GM21619 (cell line): ENCODE measurements around the gene TFEB.

Experiments used
- ATAC-seq: cut with Tn5 transposase; IDR thresholded peaks from one replicate; pipeline ENCODE4 v1.9.1; 2021; ENCODE audit not compliant: unreplicated experiment

Gene TFEB

GRCh38 chr6:41735427-41736185 lies at the start of gene TFEB:
TFEB (minus strand) TSS chr6:41735608; CDS start chr6:41691213, 44,395 bp downstream.
- peak; percentile 44 for ATAC-seq

- ATAC-seq, result no peak
Observed at GRCh38 chr6:41784581-41785171, 49.3 kb upstream of the TFEB start.

GRCh38 chr6:41783106-41783780 lies 47.8 kb upstream of the TFEB start:
- no peak for ATAC-seq

- ATAC-seq, result no peak
Observed at GRCh38 chr6:41781366-41781730, 45.9 kb upstream of the TFEB start.

GRCh38 chr6:41780551-41781365 lies 45.4 kb upstream of the TFEB start, which contains the start of gene PRICKLE4:
PRICKLE4 (plus strand) TSS chr6:41780782; CDS start chr6:41783474, 2,692 bp downstream.
- no peak for ATAC-seq

- peak; percentile 85 for ATAC-seq
Observed at GRCh38 chr6:41779788-41780550, 44.6 kb upstream of the TFEB start, which contains the start of gene FRS3. FRS3 (minus strand) TSS chr6:41779900; CDS start chr6:41776987, 2,913 bp downstream.

GRCh38 chr6:41779336-41779735 lies 43.9 kb upstream of the TFEB start:
- no peak for ATAC-seq

GRCh38 chr6:41778895-41779294 lies 43.5 kb upstream of the TFEB start:
- no peak for ATAC-seq

GRCh38 chr6:41777551-41778285 lies 42.3 kb upstream of the TFEB start:
- ATAC-seq, result no peak

- no peak for ATAC-seq
Observed at GRCh38 chr6:41775293-41775882, 40.0 kb upstream of the TFEB start.

GRCh38 chr6:41774841-41775240 lies 39.4 kb upstream of the TFEB start:
- no peak for ATAC-seq

- no peak for ATAC-seq
Observed at GRCh38 chr6:41771058-41771983, 35.9 kb upstream of the TFEB start.

- no peak for ATAC-seq
Observed at GRCh38 chr6:41770381-41771057, 35.1 kb upstream of the TFEB start.

GRCh38 chr6:41769376-41769775 lies 34.0 kb upstream of the TFEB start:
- ATAC-seq, result no peak

- no peak for ATAC-seq
Observed at GRCh38 chr6:41768545-41769308, 33.3 kb upstream of the TFEB start.

GRCh38 chr6:41767112-41767833 lies 31.9 kb upstream of the TFEB start:
- ATAC-seq, result no peak
